GM12874 (cell line): Measurements from ENCODE around the gene RBFA.
A peak's percentile ranks its signal among the peaks of the same experiment; 100 is the strongest.

Experiments
- CTCF ChIP-seq: IDR thresholded peaks from 2 replicates; pipeline ENCODE4 v1.5.1; 2011; ENCODE audit warnings: low read depth, mild to moderate bottlenecking, control low read depth, low read length, moderate library complexity; ENCODE audit not compliant: insufficient read depth

Gene RBFA, protein sequence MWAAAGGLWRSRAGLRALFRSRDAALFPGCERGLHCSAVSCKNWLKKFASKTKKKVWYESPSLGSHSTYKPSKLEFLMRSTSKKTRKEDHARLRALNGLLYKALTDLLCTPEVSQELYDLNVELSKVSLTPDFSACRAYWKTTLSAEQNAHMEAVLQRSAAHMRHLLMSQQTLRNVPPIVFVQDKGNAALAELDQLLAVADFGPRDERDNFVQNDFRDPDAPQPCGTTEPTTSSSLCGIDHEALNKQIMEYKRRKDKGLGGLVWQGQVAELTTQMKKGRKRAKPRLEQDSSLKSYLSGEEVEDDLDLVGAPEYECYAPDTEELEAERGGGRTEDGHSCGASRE

GRCh38 chr18:80034068-80034851, at the start of gene RBFA:
Gene RBFA (plus strand): TSS chr18:80034434. CDS start chr18:80034496, 62 bp downstream.
- TF ChIP-seq CTCF: no peak

DNA sequence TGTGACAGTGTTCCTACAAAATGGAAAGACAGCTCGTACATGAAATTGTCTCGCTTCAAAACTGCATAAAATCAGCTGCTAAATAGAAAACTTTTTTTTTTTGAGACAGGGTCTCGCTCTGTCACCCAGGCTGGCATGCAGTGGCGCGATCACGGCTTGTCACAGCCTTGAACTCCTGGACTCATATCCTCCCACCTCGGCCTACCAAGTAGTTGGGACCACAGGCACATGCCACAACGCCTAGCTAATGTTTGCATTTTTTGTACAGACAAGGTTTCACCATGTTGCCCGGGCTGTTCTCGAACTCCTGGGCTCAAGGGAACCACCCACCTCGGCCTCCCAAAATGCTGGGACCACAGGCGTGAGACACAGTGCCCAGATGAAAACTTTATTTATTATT, 49.1 kb upstream of the RBFA start:
- no peak for TF ChIP-seq CTCF

DNA sequence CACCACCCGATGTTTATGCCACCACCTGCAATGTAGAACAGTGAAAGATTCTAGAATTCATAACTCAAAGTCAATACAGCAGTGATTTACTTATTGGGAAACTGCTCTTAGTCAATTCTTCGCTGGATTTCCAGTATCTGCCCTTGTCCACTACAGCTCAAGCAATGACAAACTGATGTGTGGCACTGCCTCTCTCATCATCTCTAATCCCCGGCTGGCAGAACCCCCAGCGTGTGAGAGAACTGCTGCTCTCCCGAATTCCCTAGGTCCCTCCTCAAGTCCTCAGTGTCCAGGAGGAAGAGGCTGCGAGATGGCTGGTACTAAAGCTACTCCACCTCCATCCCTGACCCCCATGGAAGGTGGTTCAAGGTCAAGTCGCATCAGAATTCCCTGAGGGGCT, 47.5 kb upstream of the RBFA start:
- no peak for TF ChIP-seq CTCF

DNA sequence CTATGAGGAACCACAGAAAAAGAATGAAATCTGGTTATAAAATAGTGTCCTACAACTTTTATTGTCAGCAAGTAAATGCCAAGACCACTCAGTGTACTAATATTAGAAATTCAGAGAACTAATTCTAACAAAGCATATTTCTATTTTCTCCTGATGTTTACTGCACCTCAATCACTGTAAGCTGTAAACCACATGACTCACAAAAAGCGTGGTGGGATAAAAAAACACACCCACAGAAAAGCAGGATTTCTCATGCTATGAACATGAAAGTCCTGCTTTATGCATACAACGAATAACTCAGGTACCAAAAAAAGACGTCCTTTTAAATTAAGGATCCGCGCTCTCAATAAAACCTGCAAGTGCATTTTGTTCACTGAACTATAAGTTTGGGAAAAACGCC, 46.7 kb upstream of the RBFA start:
- no peak for TF ChIP-seq CTCF

DNA sequence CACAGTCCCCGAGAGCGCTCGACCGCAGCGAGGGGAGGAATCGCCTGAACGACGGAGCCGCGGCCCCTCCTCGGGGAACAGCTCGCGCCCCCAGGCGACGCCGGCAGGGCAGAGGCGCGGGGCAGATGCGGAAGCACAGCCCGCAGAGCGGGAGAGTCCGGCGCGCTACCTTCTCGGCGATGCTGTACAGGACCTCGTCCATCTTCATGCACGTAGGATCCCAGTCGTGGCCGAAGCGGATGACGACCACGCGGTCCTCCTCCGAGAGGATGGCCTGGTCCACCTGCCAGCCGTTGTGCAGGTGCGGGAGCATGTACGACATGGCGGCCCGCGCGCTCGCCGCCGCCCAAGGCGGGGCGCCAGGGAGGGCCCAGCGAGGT, 46.2 kb upstream of the RBFA start:
- TF ChIP-seq CTCF: peak; percentile 47

DNA sequence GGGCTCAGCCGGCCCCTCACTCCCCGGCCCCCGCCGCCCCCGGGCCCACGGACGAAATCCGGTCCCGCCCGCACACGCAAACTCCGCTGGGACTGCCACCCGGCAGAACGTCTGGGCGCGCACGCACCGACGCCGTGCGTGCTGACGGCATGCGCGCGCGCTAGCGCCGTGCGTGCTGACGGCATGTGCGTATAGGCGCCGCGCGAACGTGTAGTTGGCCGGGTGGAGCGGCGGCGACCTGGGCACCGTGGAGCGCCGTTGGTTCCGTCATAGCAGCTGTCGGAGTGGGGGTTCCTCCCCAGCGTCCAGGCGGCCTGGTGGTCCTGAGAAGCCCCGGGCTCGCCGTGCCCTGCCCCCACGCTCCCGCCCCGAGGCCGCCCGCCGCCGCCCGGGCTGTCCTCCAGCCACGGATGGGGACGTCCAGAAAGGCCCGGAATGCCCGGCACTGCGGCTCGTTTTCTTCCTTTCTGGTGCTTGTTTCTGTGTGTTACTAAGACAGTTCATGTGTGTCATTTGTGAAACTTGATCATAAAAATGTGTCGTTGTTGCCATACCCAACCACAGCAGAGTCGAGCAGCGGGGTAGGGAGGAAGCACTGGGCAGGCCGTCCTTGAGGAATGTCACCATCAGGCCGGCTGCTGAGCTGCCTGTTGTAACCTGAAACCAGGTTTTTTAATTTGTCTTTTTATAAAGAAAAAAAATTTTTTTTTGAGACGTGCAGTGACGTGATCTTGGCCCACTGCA, 45.6 kb upstream of the RBFA start, which contains the start of gene TXNL4A:
TXNL4A (minus strand) TSS at position 113 of the 744 bp plus-strand sequence. CDS start 171 bp downstream, outside the sequence.
- TF ChIP-seq CTCF: no peak

GRCh38 chr18:79989195-79989497, 45.1 kb upstream of the RBFA start:
- TF ChIP-seq CTCF: no peak
